ELF-1 (cell line): ENCODE data around the gene CCM2L.
A peak's percentile ranks its signal among the peaks of the same experiment; 100 is the strongest.
"Not testable (repeated sequence)": the region's sequence is repeated elsewhere in the genome, so short reads cannot be mapped to it uniquely, and the experiment has no call there.

Experiments used
- DNase-seq: peaks from one replicate; pipeline ENCODE4 v3.0.0-alpha.2; 2016; ENCODE audit warnings: low read depth, low spot score

The CCM2L gene

GRCh38 chr20:32028647-32029372, 18.6 kb downstream of the CCM2L start:
- peak; percentile 67 for DNase-seq

DNA sequence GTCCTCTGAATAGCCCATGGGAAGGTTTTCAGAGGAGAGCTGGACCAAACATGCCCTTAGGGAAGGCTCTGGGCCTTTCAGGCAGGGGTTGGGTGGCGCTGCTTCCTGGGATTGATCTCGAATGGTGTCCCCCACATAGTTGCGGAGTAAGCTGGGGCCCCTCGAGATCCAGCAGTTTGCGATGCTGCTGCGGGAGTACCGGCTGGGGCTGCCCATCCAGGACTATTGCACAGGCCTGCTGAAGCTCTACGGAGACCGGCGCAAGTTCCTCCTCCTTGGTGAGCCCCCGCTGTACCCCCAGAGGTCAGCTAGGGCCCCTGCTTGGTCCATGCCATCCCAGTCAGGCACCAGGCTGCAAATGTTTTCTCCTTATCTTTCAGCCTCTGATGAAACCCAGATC, 19.3 kb downstream of the CCM2L start:
- no peak for DNase-seq

DNA sequence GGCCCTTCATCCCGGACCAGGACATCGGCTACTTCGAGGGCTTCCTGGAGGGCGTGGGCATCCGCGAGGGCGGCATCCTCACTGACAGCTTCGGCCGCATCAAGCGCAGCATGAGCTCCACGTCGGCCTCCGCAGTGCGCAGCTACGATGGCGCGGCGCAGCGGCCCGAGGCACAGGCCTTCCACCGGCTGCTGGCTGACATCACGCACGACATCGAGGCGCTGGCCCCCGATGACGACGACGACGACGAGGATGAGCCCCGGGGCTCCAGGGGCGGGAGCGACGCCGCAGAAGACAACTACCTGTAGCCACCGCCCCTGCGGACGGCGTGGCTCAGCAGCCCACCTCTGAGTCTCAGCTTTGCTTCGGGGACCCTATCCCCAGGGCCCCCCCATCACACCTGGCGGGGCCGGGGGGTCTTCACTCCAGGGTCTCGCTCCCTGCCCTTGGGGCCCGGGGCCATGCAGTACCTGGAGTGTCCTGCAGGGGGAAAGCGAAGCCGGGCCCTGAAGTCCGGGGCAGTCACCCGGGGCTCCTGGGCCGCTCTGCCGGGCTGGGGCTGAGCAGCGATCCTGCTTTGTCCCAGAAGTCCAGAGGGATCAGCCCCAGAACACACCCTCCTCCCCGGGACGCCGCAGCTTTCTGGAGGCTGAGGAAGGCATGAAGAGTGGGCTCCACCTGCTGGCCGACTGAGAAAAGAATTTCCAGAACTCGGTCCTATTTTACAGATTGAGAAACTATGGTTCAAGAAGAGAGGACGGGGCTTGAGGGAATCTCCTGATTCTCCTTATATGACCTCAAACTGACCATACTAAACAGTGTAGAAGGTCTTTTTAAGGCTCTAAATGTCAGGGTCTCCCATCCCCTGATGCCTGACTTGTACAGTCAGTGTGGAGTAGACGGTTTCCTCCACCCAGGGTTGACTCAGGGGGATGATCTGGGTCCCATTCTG, 21.0 kb downstream of the CCM2L start:
- DNase-seq: peak; percentile 97

DNA sequence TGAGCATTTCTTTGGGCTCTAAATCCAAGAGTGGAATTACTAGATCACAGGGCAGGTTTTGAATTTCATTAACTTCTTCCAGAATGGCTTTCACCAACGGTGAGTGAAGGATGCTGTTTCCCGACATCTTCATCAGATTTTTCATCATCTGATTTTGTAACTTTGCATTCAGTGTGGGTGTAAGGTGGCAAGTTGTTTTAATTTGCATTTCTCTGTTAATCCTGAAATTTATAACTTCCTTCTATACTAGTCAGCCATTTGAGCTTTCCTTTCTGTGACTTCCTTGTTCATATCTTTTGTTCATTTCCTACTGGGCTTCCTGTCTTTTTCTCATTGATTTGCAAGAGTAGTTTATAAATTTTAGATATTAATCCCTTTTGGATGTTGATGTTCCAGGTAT, 23.1 kb downstream of the CCM2L start:
- no peak for DNase-seq

DNA sequence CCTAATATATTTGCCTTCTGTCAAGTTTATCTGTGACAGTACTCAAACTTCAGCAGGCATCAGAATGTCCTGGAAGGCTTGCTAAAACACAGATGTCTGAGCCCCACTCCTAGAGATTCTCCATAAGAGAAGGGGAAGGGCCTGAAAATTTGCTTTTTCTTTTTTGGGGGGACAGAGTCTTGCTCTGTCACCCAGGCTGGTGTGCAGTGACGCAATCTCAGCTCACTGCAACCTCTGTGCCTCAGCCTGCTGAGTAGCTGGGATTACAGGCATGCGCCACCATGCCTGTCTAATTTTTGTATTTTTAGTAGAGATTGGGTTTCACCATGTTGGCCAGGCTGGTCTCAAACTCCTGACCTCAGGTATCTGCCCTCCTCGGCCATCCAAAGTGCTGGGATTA, 23.5 kb downstream of the CCM2L start:
- DNase-seq: not testable (repeated sequence)

- no peak for DNase-seq
Observed at GRCh38 chr20:32034581-32035425, 24.6 kb downstream of the CCM2L start.

GRCh38 chr20:32035426-32035779, 25.2 kb downstream of the CCM2L start:
- no peak for DNase-seq

DNA sequence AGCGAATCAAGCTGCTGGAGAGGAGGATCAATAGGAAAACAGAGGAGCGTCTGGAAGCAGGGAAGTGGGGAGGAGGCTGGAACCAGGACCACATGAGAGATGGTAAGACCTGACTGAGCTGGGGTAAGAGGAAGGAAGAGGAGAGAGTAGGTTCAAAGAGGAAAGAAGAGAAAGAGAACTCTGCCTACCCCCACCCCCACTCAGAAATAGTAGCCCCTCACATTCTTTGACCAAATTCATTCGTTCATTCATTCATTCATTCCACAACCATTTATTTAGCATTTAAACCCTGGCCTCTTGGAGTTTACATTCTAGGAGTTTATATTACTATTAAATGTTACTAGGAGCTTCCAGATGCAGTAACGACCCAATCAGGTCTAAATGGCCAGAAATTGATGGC, 26.0 kb downstream of the CCM2L start:
- DNase-seq: no peak

DNA sequence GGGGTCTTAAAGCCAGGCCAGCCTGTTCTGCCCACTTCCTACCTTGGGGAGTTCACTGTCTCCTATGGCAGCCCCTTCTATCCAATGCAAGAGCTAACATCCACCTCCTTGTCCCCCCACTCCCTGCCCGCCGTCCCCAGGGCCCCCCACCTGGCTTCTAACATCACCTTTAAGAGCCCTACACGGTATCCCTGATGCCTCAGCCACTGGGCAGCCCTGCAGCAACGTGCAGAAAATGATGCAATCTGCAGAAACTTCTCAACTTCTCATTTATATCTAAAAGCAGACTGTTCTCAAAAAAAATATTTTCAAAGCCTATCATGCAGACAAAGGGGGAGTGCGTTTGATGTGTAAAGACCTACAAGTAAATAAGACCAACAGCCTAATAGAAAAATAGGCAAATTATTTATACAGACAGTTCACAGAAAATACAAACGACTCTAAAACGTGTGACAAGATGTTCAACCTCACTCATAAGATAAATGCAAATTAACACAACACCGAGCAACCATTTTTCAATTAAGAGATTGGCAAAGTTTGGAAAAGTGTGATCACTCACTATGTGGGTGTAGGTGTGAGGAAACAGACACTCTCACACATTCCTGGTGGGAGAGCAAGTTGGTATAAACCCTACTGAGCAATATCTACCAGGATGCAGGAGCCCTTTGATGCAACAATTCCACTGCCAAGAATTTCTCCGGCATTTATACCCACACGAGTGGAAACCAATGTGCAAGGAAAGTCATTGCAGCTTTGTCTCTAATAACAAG, 26.7 kb downstream of the CCM2L start:
- DNase-seq: no peak

DNA sequence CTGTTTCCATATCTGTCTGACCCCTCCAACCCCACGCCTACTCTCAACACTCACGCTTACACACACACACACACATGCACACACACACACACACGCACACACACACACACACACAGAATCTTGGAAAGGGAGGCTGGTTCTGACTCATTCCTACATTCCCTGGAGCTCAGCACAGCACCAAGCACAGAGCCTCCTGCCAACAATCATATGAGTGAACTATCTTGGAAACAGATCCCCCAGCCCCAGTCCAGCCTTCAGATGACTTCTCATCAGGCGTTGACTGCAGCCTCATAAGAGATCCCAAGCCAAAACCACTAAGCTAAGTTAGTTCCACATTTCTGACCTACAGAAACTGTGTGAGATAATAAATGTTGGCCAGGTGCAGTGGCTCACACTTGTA, 27.7 kb downstream of the CCM2L start:
- no peak for DNase-seq

DNA sequence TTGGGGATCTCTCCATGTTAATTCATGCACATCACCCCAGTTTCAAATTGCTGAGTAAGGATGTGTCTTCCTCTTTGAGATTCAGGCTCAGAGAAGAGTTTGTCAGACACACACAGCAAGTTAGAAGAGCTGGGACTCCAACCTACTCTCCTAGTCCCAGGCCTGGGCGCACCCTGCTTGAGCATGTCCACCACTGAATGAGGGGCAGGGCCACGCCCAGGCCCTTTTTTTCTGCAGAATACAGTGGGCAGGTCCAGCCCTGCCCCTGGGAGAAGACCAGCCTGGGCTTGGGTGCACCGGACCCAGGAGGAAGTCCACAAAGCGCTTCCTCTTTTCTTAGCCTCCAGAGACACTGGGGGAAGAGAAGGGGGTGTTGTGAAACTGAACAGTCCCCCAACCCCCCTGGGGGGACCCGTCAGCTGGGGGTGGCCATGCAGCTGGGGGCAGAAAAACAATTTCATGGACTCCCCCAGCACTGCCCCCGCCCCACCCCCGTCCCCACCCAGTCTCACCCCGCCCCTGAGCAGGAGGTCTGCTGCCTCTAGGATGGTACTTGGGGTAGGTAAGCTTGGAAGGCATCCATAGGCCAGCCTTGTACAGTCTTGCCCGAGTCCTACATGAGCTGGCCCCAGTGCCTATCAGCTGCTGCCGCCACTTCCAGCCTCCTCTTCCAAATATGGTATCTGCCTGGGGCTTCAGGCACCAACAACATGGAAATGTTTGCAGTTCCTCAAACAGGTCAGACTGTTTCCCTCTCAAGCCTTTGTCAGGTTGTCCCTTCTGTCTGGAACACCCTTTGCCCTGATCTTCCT, 30.1 kb downstream of the CCM2L start:
- DNase-seq: peak; percentile 77

DNA sequence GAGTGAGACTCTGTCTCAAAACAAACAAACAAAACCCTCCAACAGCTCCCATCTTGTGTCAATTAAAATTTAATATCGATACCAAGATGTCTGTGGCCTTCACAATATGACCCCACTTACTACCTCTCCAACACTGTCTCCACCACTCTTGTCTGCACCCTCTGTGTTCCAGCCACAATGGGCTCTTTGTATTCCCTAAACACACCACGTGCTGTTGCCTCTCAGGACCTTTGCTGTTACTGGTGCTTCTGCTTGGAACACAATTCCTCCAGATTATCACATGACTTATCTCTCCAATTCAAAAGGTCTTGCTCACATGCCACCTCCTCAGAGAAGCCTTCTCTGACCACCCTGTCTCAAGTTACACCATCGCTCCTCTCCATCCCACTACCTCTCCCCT, 35.8 kb downstream of the CCM2L start:
- no peak for DNase-seq

GRCh38 chr20:32050324-32050841, 40.1 kb downstream of the CCM2L start:
- no peak for DNase-seq

DNA sequence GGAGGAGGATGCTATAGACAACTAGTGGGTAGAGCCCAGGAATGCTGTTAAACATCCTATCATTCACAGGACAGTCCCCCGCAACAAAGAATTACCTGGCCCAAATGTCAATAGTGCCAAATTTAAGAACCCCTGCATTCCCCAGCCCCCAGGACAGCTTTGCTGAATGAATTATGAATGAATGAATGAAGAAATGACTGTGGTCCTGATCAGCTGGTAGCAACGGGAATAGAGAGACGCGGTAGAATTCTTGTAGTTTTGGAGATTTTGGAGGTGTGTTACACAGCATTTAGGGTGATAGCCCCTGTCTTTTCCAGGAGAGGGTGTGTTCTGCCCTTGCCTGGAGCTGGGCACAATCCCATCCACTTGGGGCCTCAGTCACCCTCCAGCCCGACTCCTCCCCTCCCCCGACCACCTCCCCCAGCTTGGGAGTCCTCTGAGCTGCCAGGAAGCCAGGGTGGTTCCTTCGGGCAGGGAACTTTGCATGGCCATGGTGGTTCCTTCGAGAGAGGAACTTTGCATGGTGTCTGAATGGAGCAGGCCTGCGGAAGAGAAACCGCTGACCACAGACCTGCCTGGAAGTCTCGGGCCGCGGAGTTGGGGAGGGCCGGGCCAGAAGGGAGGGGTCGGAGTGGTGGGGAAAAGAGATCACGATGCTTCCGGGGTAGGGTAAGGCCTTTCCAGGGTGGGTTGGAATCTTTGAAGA, 40.8 kb downstream of the CCM2L start:
- peak; percentile 27 for DNase-seq

DNA sequence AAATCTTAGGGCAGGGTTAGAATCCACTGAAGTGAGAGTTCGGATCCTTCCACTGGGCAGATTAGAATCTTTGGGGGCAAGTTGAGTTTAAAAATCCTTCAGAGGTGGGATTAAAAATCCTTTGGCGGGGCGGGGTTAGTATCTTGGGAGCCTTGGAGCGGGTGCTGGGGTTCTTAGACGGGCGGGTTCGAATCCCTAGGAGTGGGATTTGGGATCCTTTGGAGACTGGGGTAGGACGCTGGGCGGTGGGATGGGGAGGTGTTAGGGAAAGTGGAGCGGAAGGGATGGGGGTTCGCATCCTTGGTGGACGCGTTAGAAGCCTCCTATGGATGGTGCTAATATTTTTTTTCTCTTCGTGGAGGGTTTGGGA, 41.5 kb downstream of the CCM2L start:
- no peak for DNase-seq

DNA sequence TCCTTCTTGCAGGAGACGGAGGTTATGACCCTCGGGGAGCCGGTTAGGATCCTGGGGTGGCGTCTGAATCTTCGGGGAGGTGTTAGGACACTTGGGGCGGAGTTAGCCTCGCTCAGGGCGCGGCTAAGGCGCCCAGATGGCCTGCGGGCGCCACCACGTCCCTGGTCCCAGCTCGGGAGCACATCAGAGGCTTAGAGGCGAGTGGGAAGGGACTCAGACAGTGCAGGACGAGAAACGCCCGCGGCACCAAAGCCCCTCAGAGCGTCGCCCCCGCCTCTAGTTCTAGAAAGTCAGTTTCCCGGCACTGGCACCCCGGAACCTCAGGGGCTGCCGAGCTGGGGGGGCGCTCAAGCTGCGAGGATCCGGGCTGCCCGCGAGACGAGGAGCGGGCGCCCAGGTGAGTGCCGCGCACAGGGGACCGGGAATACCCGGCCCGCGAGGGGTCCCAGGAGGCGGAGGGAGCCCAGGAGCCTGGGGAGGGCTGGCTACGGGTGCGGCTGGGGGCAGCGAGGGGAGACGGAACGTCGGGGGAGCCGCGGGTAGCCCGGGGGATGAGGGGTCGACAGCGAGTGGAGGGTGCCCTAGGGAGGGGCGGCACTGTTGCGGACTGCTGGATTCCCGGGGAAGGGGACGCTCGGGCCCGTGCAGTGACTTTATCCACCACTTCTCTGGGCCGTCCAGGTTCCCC, 42.0 kb downstream of the CCM2L start, which contains the start of gene HCK:
HCK (plus strand) TSS at position 153 of the 688 bp plus-strand sequence.
- no peak for DNase-seq

DNA sequence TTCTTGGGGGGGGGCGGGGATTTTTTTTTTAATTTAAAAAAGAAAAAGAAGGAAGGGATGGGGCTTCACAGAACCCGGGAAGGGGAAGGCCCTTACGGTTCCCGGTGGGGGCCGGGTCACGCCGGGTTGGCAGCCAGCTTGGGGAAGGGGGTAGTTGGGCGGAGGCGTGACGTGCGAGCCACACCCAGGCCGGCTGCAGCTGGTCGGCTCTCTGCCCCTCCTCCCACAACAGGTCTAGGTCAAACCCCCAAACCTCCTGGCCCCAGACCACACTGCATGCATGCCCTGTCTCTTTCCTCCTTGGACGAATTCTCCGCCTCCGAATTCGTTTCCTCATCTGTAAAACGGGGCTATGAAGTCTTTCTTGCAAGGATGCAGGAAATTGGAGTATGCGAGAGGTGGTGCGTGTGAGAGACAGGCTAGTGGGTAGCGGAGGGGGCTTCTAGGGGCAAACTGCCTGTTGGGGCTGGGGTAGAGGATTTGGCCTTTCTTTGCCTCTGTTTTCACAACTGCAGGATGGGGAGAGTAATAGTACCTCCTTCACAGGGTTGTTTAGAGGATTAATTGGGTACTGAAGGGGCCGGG, 42.6 kb downstream of the CCM2L start:
- peak; percentile 37 for DNase-seq

GRCh38 chr20:32053648-32054047, 43.4 kb downstream of the CCM2L start:
- no peak for DNase-seq
